Pancreas (tissue), 10 donors: Measurements from ENCODE around the gene IFI35. TPM values are rescaled to one million over a fixed set of nuclear protein-coding genes. Genes with fewer than 3 reads are reported as not detected.

ENCODE experiments used
- ATAC-seq, 4 donors: fragments of 200-7000 bp; cut with Tn5 transposase; one replicate each; pipeline versions ENCODE4 v1.8.0 to v1.9.1; 2020; ENCODE audit warnings: mild to moderate bottlenecking in 4 of 4, moderate library complexity in 4 of 4
- DNase-seq, 6 donors: peaks; one replicate each; pipeline ENCODE4 v3.0.0-alpha.2; 2020
- FAIRE-seq: peaks from 2 replicates; lab custom pipeline; 2012; peaks lifted over from hg19 to GRCh38; lab: Jason Lieb, UNC
- H3K27ac ChIP-seq, 4 donors: fragments of 200-600 bp; sonication (generic); 1 replicate in 3 of 4; 2 replicates in 1 of 4; pipeline versions ENCODE4 v1.5.0 to v1.8.0; 2020
- H3K27me3 ChIP-seq, 4 donors: fragments of 200-600 bp; one replicate each; pipeline ENCODE4 v1.8.0; 2021
- H3K36me3 ChIP-seq, 3 donors: fragments of 200-600 bp; sonication (generic) in 1 of 3; one replicate each; pipeline versions ENCODE4 v1.5.0 to v1.8.0; 2020 to 2021
- H3K4me1 ChIP-seq, 3 donors: fragments of 200-600 bp; one replicate each; pipeline ENCODE4 v1.8.0; 2021
- H3K4me3 ChIP-seq, 4 donors: fragments of 200-600 bp; sonication (generic) in 2 of 4; one replicate each; pipeline versions ENCODE4 v1.5.0 to v1.8.0; 2020 to 2021
- H3K9me3 ChIP-seq, 4 donors: fragments of 200-600 bp; one replicate each; pipeline ENCODE4 v1.8.0; 2021
- WGBS, 2 donors: extraction: QIAGEN DNeasy Blood & Tissue Kit; methylation state at CpG; one replicate each; pipeline ENCODE4 v1.1.7; 2013; 5-methylcytosine and 5-hydroxymethylcytosine counted together
- intact Hi-C, 3 donors: fragments of 100-400 bp; cut with DNase I; formaldehyde crosslinking; loops; one replicate each; pipeline versions ENCODE4 v1.11.1 to v1.14.2; 2022
- polyA plus RNA-seq, 2 donors: library from polyadenylated mRNA; stranded (reverse); fragments of 200-250 nt; gene quantifications; one replicate each; pipeline ENCODE4 v1.2.3, GENCODE V29; 2013
- total RNA-seq, 6 donors: library from RNA; stranded (reverse); fragmentation: NEBNext Ultra II Directional in 4 of 6; extraction: Animal tissue kit (Norgen Biotek cat#: 25700) in 4 of 6; gene quantifications; one replicate each; pipeline versions ENCODE4 v1.2.1 to v1.2.4, GENCODE V29; 2021 to 2023
- TF ChIP-seq, protein P1 (sequence below), 4 donors: fragments of 200-600 bp; sonication (generic) in 3 of 4; IDR thresholded peaks; one replicate each; pipeline versions ENCODE4 v1.5.0 to v1.8.0; 2021; ENCODE audit warnings: antibody characterized with exemption in 4 of 4
- donor health status: healthy with polysubstance abuse.
- donor health status: DM: no; HTN: no; CAD: no; lungs with moderate emphysema.
- donor health status: DM: no; HTN: no; CAD: no.
- donor health status: control.
- donor health status: control.
- donor health status: Bipolar disorder and iron deficiency.
- donor health status: DM: yes; HTN: yes; CAD: no.
- donor health status: DM: no; HTN: no; CAD: no.
- donor health status: DM: no; HTN: no; CAD: no.
- donor health status: DM: yes; HTN: yes; CAD: no.

IFI35 gene
- total and polyA plus RNA-seq, 8 donors = 6.0 to 23.9 (median 10.0) TPM

DNA sequence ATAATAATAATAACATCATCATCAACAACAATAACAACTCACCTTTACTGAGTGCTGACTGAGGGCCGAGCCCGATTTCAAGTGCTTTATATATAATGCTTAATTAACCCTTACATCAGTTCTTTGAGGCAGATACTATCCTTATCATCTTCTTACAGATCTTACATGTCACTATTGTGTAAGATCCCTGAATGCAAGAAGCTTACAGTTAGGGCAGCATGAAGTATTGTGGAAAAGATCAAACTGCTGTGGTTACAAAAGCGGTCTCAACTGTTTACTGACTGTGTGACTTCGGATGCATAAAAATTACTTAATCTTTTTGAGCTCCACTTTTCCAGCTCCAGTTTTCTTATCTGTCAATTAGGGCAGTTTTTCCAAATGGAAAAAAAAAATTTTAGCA, 12.3 kb downstream of the IFI35 start:
- H3K4me1 ChIP-seq = peaks cover 0 to 9% (median 5%) of the 10 kb centered on the region in 3 donors
- DNase-seq = no peak
- FAIRE-seq = no peak
- no peak overlapping the region for H3K27ac ChIP-seq
- intact Hi-C loops = no loop called here
- no peak for ATAC-seq
- no peak overlapping the region for H3K4me3 ChIP-seq
- WGBS, 2 donors = 49 to 52% methylated on average over 4 of the region's 4 CpGs
- no peaks in the 10 kb centered on the region for H3K27me3 ChIP-seq
- H3K9me3 ChIP-seq = no peaks in the 10 kb centered on the region
- TF ChIP-seq, protein P1, sequence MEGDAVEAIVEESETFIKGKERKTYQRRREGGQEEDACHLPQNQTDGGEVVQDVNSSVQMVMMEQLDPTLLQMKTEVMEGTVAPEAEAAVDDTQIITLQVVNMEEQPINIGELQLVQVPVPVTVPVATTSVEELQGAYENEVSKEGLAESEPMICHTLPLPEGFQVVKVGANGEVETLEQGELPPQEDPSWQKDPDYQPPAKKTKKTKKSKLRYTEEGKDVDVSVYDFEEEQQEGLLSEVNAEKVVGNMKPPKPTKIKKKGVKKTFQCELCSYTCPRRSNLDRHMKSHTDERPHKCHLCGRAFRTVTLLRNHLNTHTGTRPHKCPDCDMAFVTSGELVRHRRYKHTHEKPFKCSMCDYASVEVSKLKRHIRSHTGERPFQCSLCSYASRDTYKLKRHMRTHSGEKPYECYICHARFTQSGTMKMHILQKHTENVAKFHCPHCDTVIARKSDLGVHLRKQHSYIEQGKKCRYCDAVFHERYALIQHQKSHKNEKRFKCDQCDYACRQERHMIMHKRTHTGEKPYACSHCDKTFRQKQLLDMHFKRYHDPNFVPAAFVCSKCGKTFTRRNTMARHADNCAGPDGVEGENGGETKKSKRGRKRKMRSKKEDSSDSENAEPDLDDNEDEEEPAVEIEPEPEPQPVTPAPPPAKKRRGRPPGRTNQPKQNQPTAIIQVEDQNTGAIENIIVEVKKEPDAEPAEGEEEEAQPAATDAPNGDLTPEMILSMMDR (IDR thresholded peaks at IDR 0.05) = no peak
- H3K36me3 ChIP-seq = no peaks in the 10 kb centered on the region

DNA sequence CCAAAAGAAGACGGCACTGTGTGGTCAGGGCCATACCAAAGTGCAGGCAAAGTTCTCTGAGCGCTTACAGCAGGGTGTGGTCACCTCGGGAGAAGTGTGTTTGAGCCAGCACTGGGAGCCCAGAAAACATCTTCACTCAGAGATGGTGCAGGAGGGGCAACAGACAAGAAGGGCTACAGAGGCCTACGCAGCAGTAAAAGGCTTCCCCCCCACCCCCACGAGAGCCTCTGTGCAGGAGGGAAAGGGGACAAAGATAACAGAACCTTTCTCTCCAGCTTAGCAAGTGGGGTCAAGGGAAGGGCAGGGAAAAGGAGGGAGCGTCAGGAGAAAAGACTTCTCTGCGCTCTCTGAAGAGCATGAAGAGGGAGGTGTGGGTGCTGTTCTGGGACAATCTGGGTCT, 12.8 kb downstream of the IFI35 start:
- no peak for DNase-seq
- Histone ChIP-seq H3K27ac (peak overlapping the region in 1 of 4 donors; percentile 12), H3K4me3 (peak overlapping the region in 1 of 4 donors; percentile 7), H3K27me3 (no peaks in the 10 kb centered on the region), H3K4me1 (peaks cover 3 to 12% (median 5%) of the 10 kb centered on the region in 3 donors), H3K9me3 (no peaks in the 10 kb centered on the region), H3K36me3 (no peaks in the 10 kb centered on the region)
- WGBS, 2 donors = 63% methylated on average over 7 of the region's 7 CpGs
- no peak for FAIRE-seq
- ATAC-seq = no peak
- intact Hi-C loops = no loop called here
- TF ChIP-seq, protein P1 (IDR thresholded peaks at IDR 0.05) = no peak

GRCh38 chr17:43020030-43020621, 13.5 kb downstream of the IFI35 start:
- intact Hi-C loops = no loop called here
- no peaks in the 10 kb centered on the region for H3K36me3 ChIP-seq
- TF ChIP-seq, protein P1 (IDR thresholded peaks at IDR 0.05) = no peak
- peaks cover 5 to 12% (median 7%) of the 10 kb centered on the region in 3 donors for H3K4me1 ChIP-seq
- peak overlapping the region in 1 of 4 donors; percentile 12 for H3K27ac ChIP-seq
- no peaks in the 10 kb centered on the region for H3K27me3 ChIP-seq
- FAIRE-seq (no peak), DNase-seq (no peak), ATAC-seq (no peak)
- H3K9me3 ChIP-seq = no peaks in the 10 kb centered on the region
- peak overlapping the region in 1 of 4 donors; percentile 7 for H3K4me3 ChIP-seq
- 71 to 78% methylated on average over 6 of the region's 6 CpGs for WGBS, 2 donors

DNA sequence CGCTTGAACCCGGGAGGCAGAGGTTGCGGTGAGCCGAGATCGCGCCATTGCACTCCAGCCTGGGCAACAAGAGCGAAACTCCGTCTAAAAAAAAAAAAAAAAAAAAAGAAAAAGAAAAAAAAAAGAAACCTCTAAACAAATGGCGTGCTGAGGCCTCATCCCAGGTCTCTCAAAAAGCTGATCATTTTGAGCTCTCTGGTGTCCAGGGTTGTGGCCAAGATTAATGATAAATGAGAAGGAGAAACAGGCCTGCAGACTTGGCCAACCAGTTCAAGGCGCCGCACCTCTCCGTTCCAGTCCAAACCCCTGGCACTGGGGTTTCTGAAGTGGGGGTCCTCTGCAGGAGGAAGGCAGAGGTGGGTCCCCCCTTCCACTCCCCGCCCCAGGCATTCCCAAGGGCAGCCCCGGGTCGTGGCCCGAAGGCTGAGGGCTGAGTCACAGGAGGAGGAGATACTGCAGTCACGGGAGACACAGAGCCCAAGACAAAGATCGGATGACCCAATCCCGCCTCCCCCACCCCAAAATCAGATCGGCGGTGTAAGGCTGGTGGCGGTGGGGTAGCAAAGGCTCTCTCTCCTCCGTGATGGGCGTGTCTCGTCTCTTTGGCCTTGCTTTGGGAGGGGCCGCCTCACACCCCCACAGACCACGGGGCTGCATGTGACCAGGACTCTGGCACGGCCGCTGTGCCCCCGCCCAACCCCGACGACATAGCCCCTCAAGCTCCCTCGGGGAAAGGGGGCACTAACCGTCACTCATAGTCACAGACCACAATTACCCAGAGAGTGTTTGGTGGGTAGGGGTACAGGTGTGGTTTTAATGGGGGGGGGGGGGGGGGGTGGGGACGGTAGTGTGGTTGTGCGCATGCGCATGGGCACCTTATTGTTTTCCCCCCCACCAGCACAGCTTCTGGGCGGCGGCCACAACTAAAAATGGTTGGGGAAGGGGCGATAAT, 14.5 kb downstream of the IFI35 start:
- H3K4me1 ChIP-seq = peaks cover 5 to 12% (median 7%) of the 10 kb centered on the region in 3 donors
- TF ChIP-seq, protein P1 (IDR thresholded peaks at IDR 0.05) = no peak
- peak overlapping the region; percentile 52 to 85 (median 64) for H3K27ac ChIP-seq
- DNase-seq (peak; percentile 48 to 82 (median 70)), FAIRE-seq (no peak), ATAC-seq (peak; percentile 23 to 28 (median 26))
- H3K9me3 ChIP-seq = no peaks in the 10 kb centered on the region
- peak overlapping the region; percentile 53 to 93 (median 84) for H3K4me3 ChIP-seq
- no peaks in the 10 kb centered on the region for H3K27me3 ChIP-seq
- H3K36me3 ChIP-seq = no peaks in the 10 kb centered on the region
- 9 to 14% methylated on average over 27 to 35 of the region's 40 CpGs for WGBS, 2 donors
- intact Hi-C loops = no loop called here
